SK-N-SH treated with all-trans-retinoic acid at 6 μM for 48 hours (cell line): ENCODE results near the gene JUND.

Experiments
- ATAC-seq: fragments of 200-7000 bp; cut with Tn5 transposase; 3 replicates; pipeline ENCODE4 v1.9.1; 2020; ENCODE audit warnings: mild to moderate bottlenecking, moderate library complexity
- ARNTL ChIP-seq: fragments of 450-650 bp; formaldehyde crosslinking; IDR thresholded peaks from 2 replicates; pipeline ENCODE4 v1.5.0; 2020; ENCODE audit warnings: low read depth, mild to moderate bottlenecking, moderate library complexity, borderline replicate concordance
- CSDC2 ChIP-seq: fragments of 250-450 bp; sonication (Bioruptor Pico); IDR thresholded peaks from 2 replicates; pipeline ENCODE4 v1.5.0; 2020; ENCODE audit warnings: mild to moderate bottlenecking, moderate library complexity
- CSRNP3 ChIP-seq: fragments of 250-450 bp; sonication (Bioruptor Pico); IDR thresholded peaks from 2 replicates; pipeline ENCODE4 v1.5.1; 2021; ENCODE audit warnings: mild to moderate bottlenecking, moderate library complexity
- GLIS3 ChIP-seq: fragments of 250-450 bp; sonication (Bioruptor Pico); IDR thresholded peaks from 2 replicates; pipeline ENCODE4 v1.5.0; 2020; ENCODE audit warnings: mild to moderate bottlenecking, moderate library complexity
- ISL1 ChIP-seq: fragments of 250-450 bp; sonication (Bioruptor Pico); IDR thresholded peaks from 2 replicates; pipeline ENCODE4 v2.1.2; 2022; ENCODE audit warnings: mild to moderate bottlenecking, moderate library complexity
- OSR1 ChIP-seq: fragments of 250-450 bp; sonication (Bioruptor Pico); IDR thresholded peaks from 2 replicates; pipeline ENCODE4 v1.8.0; 2022; ENCODE audit warnings: moderate library complexity, mild to moderate bottlenecking, inconsistent platforms
- POU6F1 ChIP-seq: fragments of 250-450 bp; sonication (Bioruptor Pico); IDR thresholded peaks from 2 replicates; pipeline ENCODE4 v1.8.0; 2021; ENCODE audit warnings: low read depth, mild to moderate bottlenecking, moderate library complexity, borderline replicate concordance
- RARB ChIP-seq: fragments of 250-450 bp; sonication (Bioruptor Pico); IDR thresholded peaks from 2 replicates; pipeline ENCODE4 v1.8.0; 2021; ENCODE audit warnings: mild to moderate bottlenecking, moderate library complexity
- TCF4 ChIP-seq: fragments of 250-450 bp; sonication (Bioruptor Pico); IDR thresholded peaks from 2 replicates; pipeline ENCODE4 v1.8.0; 2021; ENCODE audit warnings: mild to moderate bottlenecking, moderate library complexity, borderline replicate concordance
- TSHZ2 ChIP-seq: fragments of 250-450 bp; sonication (Bioruptor Pico); IDR thresholded peaks from 2 replicates; pipeline ENCODE4 v1.5.0; 2020; ENCODE audit warnings: mild to moderate bottlenecking, moderate library complexity
- ZC3H10 ChIP-seq: fragments of 250-450 bp; sonication (Bioruptor Pico); IDR thresholded peaks from 2 replicates; pipeline ENCODE4 v1.5.1; 2021; ENCODE audit warnings: mild to moderate bottlenecking, moderate library complexity
- ZFP30 ChIP-seq: fragments of 450-650 bp; formaldehyde crosslinking; IDR thresholded peaks from 2 replicates; pipeline ENCODE4 v1.5.0; 2022; ENCODE audit warnings: mild to moderate bottlenecking, moderate library complexity
- ZNF565 ChIP-seq: fragments of 450-650 bp; formaldehyde crosslinking; conservative IDR thresholded peaks from 2 replicates; pipeline ENCODE4 v1.5.0; 2020; ENCODE audit warnings: low read depth, mild to moderate bottlenecking, moderate library complexity
- ZNF70 ChIP-seq: fragments of 450-650 bp; formaldehyde crosslinking; IDR thresholded peaks from 2 replicates; pipeline ENCODE4 v1.5.0; 2020; ENCODE audit warnings: mild to moderate bottlenecking, moderate library complexity
- ZNF8 ChIP-seq: fragments of 450-650 bp; formaldehyde crosslinking; IDR thresholded peaks from 2 replicates; pipeline ENCODE4 v1.5.0; 2020; ENCODE audit warnings: mild to moderate bottlenecking, moderate library complexity
- TF ChIP-seq, protein P1 (sequence below): fragments of 250-450 bp; sonication (Bioruptor Pico); IDR thresholded peaks from 2 replicates; pipeline ENCODE4 v1.8.0; 2020; ENCODE audit warnings: mild to moderate bottlenecking, moderate library complexity, borderline replicate concordance

The JUND gene

DNA sequence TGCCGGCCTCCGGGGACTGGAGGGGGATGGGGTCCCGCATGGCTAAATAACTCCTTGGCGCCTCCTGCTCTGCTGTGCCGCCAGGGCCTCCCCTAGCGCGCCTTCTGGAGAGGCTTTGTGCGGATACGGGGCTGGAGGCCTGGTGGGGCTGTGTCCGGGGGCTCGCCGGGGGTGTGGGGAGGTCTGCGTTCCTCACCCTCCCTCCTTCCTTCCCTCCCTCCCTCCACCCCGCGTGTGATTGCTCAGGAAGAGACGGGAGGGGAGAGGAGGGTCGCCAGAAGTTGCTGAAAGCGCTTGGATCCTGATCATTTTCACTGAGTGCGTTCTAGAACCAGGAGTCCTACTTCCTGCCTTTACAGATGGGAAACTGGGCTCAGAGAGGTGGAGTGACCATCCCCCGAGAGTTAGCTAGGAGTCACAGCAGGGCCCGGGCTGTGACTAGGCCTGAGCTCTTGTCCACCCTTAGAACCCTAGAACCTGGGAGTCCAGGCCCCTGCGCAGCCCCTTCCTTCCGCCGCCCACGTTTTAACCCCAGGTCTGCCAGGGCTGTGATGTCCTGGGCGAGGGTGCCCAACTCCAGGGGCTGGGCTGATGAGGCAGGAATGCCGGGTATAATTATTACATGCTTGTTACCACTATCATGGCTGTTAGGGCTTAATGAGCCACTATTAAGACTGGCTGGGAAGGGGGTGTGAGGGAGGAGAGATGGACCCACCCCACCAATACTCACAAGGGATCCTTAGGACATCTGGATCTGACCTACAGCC lies 782 bp upstream of the JUND start (continued):
- TF ChIP-seq, protein P1, sequence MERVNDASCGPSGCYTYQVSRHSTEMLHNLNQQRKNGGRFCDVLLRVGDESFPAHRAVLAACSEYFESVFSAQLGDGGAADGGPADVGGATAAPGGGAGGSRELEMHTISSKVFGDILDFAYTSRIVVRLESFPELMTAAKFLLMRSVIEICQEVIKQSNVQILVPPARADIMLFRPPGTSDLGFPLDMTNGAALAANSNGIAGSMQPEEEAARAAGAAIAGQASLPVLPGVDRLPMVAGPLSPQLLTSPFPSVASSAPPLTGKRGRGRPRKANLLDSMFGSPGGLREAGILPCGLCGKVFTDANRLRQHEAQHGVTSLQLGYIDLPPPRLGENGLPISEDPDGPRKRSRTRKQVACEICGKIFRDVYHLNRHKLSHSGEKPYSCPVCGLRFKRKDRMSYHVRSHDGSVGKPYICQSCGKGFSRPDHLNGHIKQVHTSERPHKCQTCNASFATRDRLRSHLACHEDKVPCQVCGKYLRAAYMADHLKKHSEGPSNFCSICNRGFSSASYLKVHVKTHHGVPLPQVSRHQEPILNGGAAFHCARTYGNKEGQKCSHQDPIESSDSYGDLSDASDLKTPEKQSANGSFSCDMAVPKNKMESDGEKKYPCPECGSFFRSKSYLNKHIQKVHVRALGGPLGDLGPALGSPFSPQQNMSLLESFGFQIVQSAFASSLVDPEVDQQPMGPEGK (CRISPR knock-in tag) = peak; percentile 53; the same call in 1 of the 2 replicates
- TF ChIP-seq, all 23 proteins: peak for 8

DNA sequence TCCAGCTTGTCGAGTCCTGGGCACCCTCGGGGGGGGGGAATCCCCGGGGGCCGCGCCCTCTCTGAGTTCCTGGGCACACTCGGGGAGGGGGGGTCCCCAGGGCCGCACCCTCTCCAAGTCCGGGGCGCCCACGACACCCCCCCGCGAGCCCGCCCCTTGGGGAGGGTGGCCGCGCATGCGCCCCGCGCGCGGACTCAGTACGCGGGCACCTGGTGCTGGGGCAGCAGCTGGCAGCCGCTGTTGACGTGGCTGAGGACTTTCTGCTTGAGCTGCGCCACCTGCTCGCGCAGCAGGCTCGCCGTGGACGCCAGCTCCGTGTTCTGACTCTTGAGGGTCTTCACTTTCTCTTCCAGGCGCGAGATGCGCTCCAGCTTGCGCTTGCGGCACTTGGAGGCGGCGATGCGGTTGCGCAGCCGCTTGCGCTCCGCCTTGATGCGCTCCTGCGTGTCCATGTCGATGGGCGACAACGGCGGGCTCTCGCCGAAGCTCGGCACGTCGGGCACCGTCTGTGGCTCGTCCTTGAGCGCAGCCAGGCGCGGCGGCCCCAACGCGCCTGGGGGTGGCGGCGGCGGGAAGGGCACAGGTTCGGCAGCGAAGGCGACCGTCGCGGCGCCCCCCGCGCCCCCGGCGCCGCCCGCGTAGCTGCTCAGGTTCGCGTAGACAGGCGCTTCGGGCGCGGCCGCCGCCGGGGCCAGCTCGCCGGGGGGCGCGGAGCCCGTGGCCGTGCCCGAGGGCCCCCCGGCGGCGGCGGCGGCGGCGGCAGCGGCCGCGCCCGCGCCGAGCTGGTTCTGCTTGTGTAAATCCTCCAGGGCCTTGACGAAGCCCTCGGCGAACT lies 958 bp downstream of the JUND start:
- peak; percentile 11 for ATAC-seq
- TF ChIP-seq RARB (CRISPR knock-in tag) = no peak
- TF ChIP-seq, protein P1 (CRISPR knock-in tag) = peak; percentile 60; the same call in 1 of the 2 replicates

GRCh38 chr19:18279516-18280246 lies 1.7 kb downstream of the JUND start:
- no peak for TF ChIP-seq POU6F1
- 0 out of 2 replicates have a peak, but pooled peaks have one; percentile 32 for TF ChIP-seq ZNF8 (CRISPR knock-in tag)
- TF ChIP-seq CSRNP3 (CRISPR knock-in tag) = no peak
- TF ChIP-seq ZC3H10 (CRISPR knock-in tag) = no peak
- no peak for TF ChIP-seq ARNTL (CRISPR knock-in tag)
- no peak for TF ChIP-seq ZFP30 (CRISPR knock-in tag)
- no peak for TF ChIP-seq TSHZ2 (CRISPR knock-in tag)
- no peak for TF ChIP-seq OSR1 (CRISPR knock-in tag)
- peak; percentile 63; the same call in 1 of the 2 replicates for TF ChIP-seq TCF4
- TF ChIP-seq CSDC2 = 0 out of 2 replicates have a peak, but pooled peaks have one; percentile 23
- TF ChIP-seq GLIS3 (CRISPR knock-in tag) = no peak
- TF ChIP-seq ZNF565 = no peak
- TF ChIP-seq ZNF70 (CRISPR knock-in tag) = no peak
- peak; percentile 61 for ATAC-seq

DNA sequence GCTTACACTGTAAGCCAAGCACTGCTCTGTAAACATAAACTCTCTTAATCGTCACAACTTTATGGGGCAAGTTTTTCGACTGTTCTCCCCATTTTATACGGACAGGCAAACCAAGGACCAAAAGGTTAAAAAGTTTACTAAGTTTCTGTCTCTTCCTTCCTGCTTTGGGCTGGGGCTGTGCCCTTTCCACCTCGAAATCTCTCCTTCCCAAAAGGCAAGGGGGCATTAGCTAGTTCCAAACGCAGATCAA lies 2.2 kb downstream of the JUND start:
- TF ChIP-seq ZNF565 (no peak), ISL1 (CRISPR knock-in tag) (no peak), CSRNP3 (CRISPR knock-in tag) (no peak), ZNF8 (CRISPR knock-in tag) (no peak), GLIS3 (CRISPR knock-in tag) (0 out of 2 replicates have a peak, but pooled peaks have one; percentile 18)
- ATAC-seq = no peak
